ENCODE measurements around the gene CAAP1.

DNA sequence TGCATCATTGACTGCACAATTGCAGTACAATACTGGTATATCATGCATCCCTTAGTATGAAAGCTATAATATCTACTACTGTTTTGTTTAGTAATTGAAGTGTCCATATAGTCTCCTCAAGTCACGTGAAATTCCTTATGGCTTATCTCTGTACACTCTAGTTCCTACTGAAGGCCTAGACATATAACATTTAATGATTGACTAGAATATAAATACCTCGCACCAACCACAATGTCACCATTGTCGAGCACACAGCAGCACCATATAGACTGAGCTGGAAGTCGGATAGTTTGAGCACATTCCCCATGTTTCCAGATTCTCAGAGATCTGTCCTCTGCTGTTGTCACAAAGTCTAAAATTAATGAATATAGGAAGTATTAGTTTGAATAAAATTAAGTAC is 33.0 kb upstream of the CAAP1 start:
- TF ChIP-seq EZH2phosphoT487 (IDR thresholded peaks at IDR 0.05; ENCODE audit: low read length) (no peak), EZH2 (optimal IDR thresholded peaks at IDR 0.05; ENCODE audit: low read depth, low read length) (no peak)
